ENCODE measurements around the gene CAMSAP1.

- TF ChIP-seq CTCF (IDR thresholded peaks at IDR 0.05) (no peak), POLR2A (IDR thresholded peaks at IDR 0.05) (no peak), EP300 (IDR thresholded peaks at IDR 0.05) (no peak), POLR2AphosphoS5 (IDR thresholded peaks at IDR 0.05) (no peak)
Observed at GRCh38 chr9:135849181-135849580, 58.2 kb downstream of the CAMSAP1 start.
